Fibroblast of lung (primary cell): ENCODE results near the gene SCYL1.
"Not testable (repeated sequence)": the region's sequence is repeated elsewhere in the genome, so short reads cannot be mapped to it uniquely, and the experiment has no call there.

Experiments used
- EZH2 ChIP-seq: IDR thresholded peaks from 2 replicates; pipeline ENCODE4 v1.5.1; 2012; ENCODE audit warnings: low read length, control low read depth, mild to moderate bottlenecking; ENCODE audit errors: missing control alignments
- TF ChIP-seq, protein P1 (sequence below), 2 donors: IDR thresholded peaks in 1 of 2; conservative IDR thresholded peaks in 1 of 2; 1 replicate in 1 of 2; 2 replicates in 1 of 2; pipeline ENCODE4 v1.5.1; 2011 to 2012; ENCODE audit warnings: low read length in 2 of 2, control low read depth in 1 of 2, inconsistent platforms in 1 of 2, low read depth in 1 of 2, mild to moderate bottlenecking in 1 of 2

DNA sequence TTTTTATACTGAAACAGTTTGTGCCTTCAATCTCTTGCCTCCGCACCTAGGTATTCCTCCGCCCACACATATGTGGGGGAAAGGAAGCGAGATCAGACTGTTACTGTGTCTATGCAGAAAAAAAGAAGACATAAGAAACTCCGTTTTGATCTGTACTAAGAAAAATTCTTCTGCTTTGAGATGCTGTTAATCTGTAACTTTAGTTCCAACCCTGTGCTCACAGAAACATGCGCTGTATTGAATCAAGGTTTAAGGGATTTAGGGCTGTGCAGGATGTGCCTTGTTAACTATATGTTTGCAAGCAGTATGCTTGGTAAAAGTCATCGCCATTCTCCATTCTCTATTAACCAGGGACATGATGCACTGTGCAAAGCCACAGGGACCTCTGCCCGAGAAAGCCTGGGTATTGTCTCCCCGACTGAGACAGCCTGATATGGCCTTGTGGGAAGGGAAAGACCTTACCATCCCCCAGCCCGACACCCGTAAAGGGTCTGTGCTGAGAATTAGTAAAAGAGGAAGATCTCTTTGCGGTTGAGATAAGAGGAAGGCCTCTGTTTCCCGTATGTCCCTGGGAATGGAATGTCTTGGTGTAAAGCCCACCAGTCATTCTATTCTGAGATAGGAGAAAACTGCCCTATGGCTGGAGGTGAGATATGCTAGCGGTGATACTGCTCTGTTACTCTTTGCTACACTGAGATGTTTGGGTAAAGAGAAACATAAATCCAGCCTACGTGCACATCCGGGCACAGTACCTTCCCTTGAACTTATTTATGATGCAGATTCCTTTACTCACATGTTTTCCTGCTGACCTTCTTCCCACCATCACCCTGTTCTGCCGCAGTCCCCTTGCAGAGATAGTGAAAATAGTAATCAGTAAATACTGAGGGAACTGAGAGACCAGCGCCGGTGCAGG is 1.9 kb upstream of the SCYL1 start:
- TF ChIP-seq, protein P1, sequence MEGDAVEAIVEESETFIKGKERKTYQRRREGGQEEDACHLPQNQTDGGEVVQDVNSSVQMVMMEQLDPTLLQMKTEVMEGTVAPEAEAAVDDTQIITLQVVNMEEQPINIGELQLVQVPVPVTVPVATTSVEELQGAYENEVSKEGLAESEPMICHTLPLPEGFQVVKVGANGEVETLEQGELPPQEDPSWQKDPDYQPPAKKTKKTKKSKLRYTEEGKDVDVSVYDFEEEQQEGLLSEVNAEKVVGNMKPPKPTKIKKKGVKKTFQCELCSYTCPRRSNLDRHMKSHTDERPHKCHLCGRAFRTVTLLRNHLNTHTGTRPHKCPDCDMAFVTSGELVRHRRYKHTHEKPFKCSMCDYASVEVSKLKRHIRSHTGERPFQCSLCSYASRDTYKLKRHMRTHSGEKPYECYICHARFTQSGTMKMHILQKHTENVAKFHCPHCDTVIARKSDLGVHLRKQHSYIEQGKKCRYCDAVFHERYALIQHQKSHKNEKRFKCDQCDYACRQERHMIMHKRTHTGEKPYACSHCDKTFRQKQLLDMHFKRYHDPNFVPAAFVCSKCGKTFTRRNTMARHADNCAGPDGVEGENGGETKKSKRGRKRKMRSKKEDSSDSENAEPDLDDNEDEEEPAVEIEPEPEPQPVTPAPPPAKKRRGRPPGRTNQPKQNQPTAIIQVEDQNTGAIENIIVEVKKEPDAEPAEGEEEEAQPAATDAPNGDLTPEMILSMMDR (conservative IDR thresholded peaks at IDR 0.05 in 1 of 2, IDR thresholded peaks at IDR 0.05 in 1 of 2; ENCODE audit: low read depth in 1 of 2, low read length in 2 of 2): not testable (repeated sequence)
- TF ChIP-seq EZH2: not testable (repeated sequence)
